ENCODE measurements around the gene CLPTM1L. TPM values are rescaled to one million over a fixed set of nuclear protein-coding genes. Genes with fewer than 3 reads are reported as not detected.

Gene CLPTM1L
- total RNA-seq, 1 donor from 2014 or later: 74.8 TPM

- Mint-ChIP-seq H3K4me1 (peaks cover 4% of the 10 kb centered on the region), H3K27me3 (ENCODE audit: insufficient read depth, low read depth) (no peaks in the 10 kb centered on the region), H3K4me3 (no peak overlapping the region), H3K27ac (no peak overlapping the region), H3K9me3 (no peaks in the 10 kb centered on the region), H3K36me3 (peaks cover 7% of the 10 kb centered on the region)
- peaks cover 16% of the 10 kb centered on the region for H3K79me2 ChIP-seq (ENCODE audit: low read depth)
- no peak for DNase-seq (ENCODE audit: low spot score)
- H4K20me1 ChIP-seq (ENCODE audit: low read depth): peaks cover 3% of the 10 kb centered on the region
- H3K27me3 ChIP-seq: no peaks in the 10 kb centered on the region
- no peak overlapping the region for H2AFZ ChIP-seq (replicated peaks)
- H3K9ac ChIP-seq: no peak overlapping the region
- no peak overlapping the region for H3K4me3 ChIP-seq
- no peak overlapping the region for H3K4me2 ChIP-seq
- no peaks in the 10 kb centered on the region for H3F3A ChIP-seq (ENCODE audit: low read depth)
- no peaks in the 10 kb centered on the region for H3K36me3 ChIP-seq
- TF ChIP-seq EZH2 (IDR thresholded peaks at IDR 0.05) (no peak), EZH2phosphoT487 (IDR thresholded peaks at IDR 0.05) (no peak), CTCF (IDR thresholded peaks at IDR 0.05) (no peak)
- no peak overlapping the region for H3K27ac ChIP-seq
- peaks cover 2% of the 10 kb centered on the region for H3K4me1 ChIP-seq
- H3K9me3 ChIP-seq (ENCODE audit: low read depth): no peaks in the 10 kb centered on the region
Measured at GRCh38 chr5:1338506-1339070, 6.3 kb downstream of the CLPTM1L start.

GRCh38 chr5:1338196-1338490 is 6.8 kb downstream of the CLPTM1L start:
- Mint-ChIP-seq H3K4me3 (no peak overlapping the region), H3K36me3 (peaks cover 6% of the 10 kb centered on the region), H3K4me1 (peaks cover 1% of the 10 kb centered on the region), H3K9me3 (no peaks in the 10 kb centered on the region), H3K27me3 (ENCODE audit: insufficient read depth, low read depth) (no peaks in the 10 kb centered on the region), H3K27ac (no peak overlapping the region)
- Histone ChIP-seq H3K27ac (no peak overlapping the region), H3F3A (ENCODE audit: low read depth) (no peaks in the 10 kb centered on the region), H3K36me3 (no peaks in the 10 kb centered on the region), H3K9ac (no peak overlapping the region), H3K79me2 (ENCODE audit: low read depth) (peaks cover 11% of the 10 kb centered on the region), H2AFZ (replicated peaks) (no peak overlapping the region), H3K4me2 (no peak overlapping the region), H3K4me3 (no peak overlapping the region), H3K9me3 (ENCODE audit: low read depth) (no peaks in the 10 kb centered on the region), H4K20me1 (ENCODE audit: low read depth) (peaks cover 3% of the 10 kb centered on the region), H3K4me1 (no peaks in the 10 kb centered on the region), H3K27me3 (no peaks in the 10 kb centered on the region)
- TF ChIP-seq EZH2phosphoT487 (IDR thresholded peaks at IDR 0.05) (no peak), EZH2 (IDR thresholded peaks at IDR 0.05) (no peak), CTCF (IDR thresholded peaks at IDR 0.05) (no peak)
- DNase-seq (ENCODE audit: low spot score): no peak

- Histone ChIP-seq H3K9me3 (ENCODE audit: low read depth) (no peaks in the 10 kb centered on the region), H3K79me2 (ENCODE audit: low read depth) (peaks cover 6% of the 10 kb centered on the region), H4K20me1 (ENCODE audit: low read depth) (peaks cover 5% of the 10 kb centered on the region), H3K27me3 (no peaks in the 10 kb centered on the region), H3K4me3 (no peak overlapping the region), H3K27ac (no peak overlapping the region), H3K4me1 (no peaks in the 10 kb centered on the region), H3K36me3 (no peaks in the 10 kb centered on the region), H2AFZ (replicated peaks) (no peak overlapping the region), H3K4me2 (no peak overlapping the region), H3F3A (ENCODE audit: low read depth) (no peaks in the 10 kb centered on the region), H3K9ac (no peak overlapping the region)
- Mint-ChIP-seq H3K27me3 (ENCODE audit: insufficient read depth, low read depth) (no peaks in the 10 kb centered on the region), H3K27ac (no peak overlapping the region), H3K4me3 (no peak overlapping the region), H3K4me1 (no peaks in the 10 kb centered on the region), H3K36me3 (peaks cover 5% of the 10 kb centered on the region), H3K9me3 (no peaks in the 10 kb centered on the region)
- TF ChIP-seq CTCF (IDR thresholded peaks at IDR 0.05) (no peak), EZH2phosphoT487 (IDR thresholded peaks at IDR 0.05) (no peak), EZH2 (IDR thresholded peaks at IDR 0.05) (no peak)
- DNase-seq (ENCODE audit: low spot score): no peak
Measured at GRCh38 chr5:1337489-1338195, 7.3 kb downstream of the CLPTM1L start.

Measured in neural progenitor cell (in vitro differentiated cells).